HepG2 (cell line): ENCODE measurements around the gene OR5H2. TPM values are rescaled to one million over a fixed set of nuclear protein-coding genes. Genes with fewer than 3 reads are reported as not detected.

Source experiments
- BHLHE40 ChIP-seq: IDR thresholded peaks from 2 replicates; pipeline ENCODE4 v1.6.1; 2011; ENCODE audit warnings: low read length, improper control_type of control experiment
- CREB1 ChIP-seq, 2 experiments: fragments of 450-650 bp in 1 of 2; IDR thresholded peaks; 2 replicates each; pipeline ENCODE4 v1.6.1; 2016 to 2017; ENCODE audit warnings: control low read depth in 1 of 2, mild to moderate bottlenecking in 1 of 2, missing compliant biosample characterization in 1 of 2, missing genetic modification characterization in 1 of 2
- ESRRA ChIP-seq: sonication (generic); formaldehyde crosslinking; IDR thresholded peaks from 2 replicates; pipeline ENCODE4 v1.5.1; 2020; ENCODE audit warnings: mild to moderate bottlenecking, low read depth, missing genetic modification reagents
- HNF4A ChIP-seq: sonication (generic); formaldehyde crosslinking; IDR thresholded peaks from 2 replicates; pipeline ENCODE4 v1.4.0; 2020; ENCODE audit warnings: missing genetic modification reagents
- HNF4G ChIP-seq, 2 experiments: sonication (generic) in 1 of 2; formaldehyde crosslinking in 1 of 2; IDR thresholded peaks; 2 replicates each; pipeline versions ENCODE4 v1.4.0 to v1.6.1; 2011 to 2020; ENCODE audit warnings: borderline replicate concordance in 2 of 2, low read depth in 2 of 2, mild to moderate bottlenecking in 2 of 2, low read length in 1 of 2, missing genetic modification reagents in 1 of 2, moderate library complexity in 1 of 2
- HNRNPUL1 ChIP-seq: fragments of 200-400 bp; formaldehyde crosslinking; IDR thresholded peaks from 2 replicates; pipeline ENCODE4 v1.6.1; 2017; ENCODE audit warnings: low read depth, mild to moderate bottlenecking, low read length, moderate library complexity
- KLF15 ChIP-seq: sonication (generic); formaldehyde crosslinking; IDR thresholded peaks from 2 replicates; pipeline ENCODE4 v1.8.1; 2023; ENCODE audit warnings: borderline replicate concordance, mild to moderate bottlenecking, inconsistent platforms, missing genetic modification reagents, mixed read lengths
- MLX ChIP-seq: IDR thresholded peaks from 2 replicates; pipeline ENCODE4 v1.6.1; 2016
- PPARG ChIP-seq: conservative IDR thresholded peaks from 2 replicates; pipeline ENCODE4 v1.6.1; 2016; ENCODE audit warnings: missing biosample characterization, missing genetic modification reagents
- SRSF4 ChIP-seq: fragments of 200-400 bp; formaldehyde crosslinking; IDR thresholded peaks from one replicate; pipeline ENCODE4 v1.6.1; 2018; ENCODE audit warnings: mild to moderate bottlenecking, low read depth, low read length, moderate library complexity; ENCODE audit not compliant: poor library complexity, severe bottlenecking
- ZNF274 ChIP-seq: sonication (generic); formaldehyde crosslinking; IDR thresholded peaks from 2 replicates; pipeline ENCODE4 v1.5.1; 2020; ENCODE audit warnings: mild to moderate bottlenecking, missing genetic modification reagents
- polyA plus RNA-seq, 8 experiments: library from polyadenylated mRNA; depleted of rRNA in 3 of 8; stranded (reverse) in 7 of 8; unstranded in 1 of 8; fragments of >200 nt; fragmentation: Illumina TruSeq in 4 of 8; extraction: Trizol in 4 of 8; gene quantifications; 2 replicates each; pipeline versions ENCODE4 v1.2.1 to v1.2.3, GENCODE V29; 2011 to 2016; ENCODE audit warnings: low read depth in 4 of 8, missing spikeins in 1 of 8, mixed read lengths in 1 of 8; ENCODE audit not compliant: insufficient read depth in 1 of 8
- total RNA-seq, 5 experiments: library from RNA; depleted of rRNA; stranded (reverse); fragments of >200 nt; fragmentation: Illumina TruSeq; extraction: Trizol; gene quantifications; 2 replicates each; pipeline ENCODE4 v1.2.3, GENCODE V29; 2016; ENCODE audit warnings: low read depth in 1 of 5
- TF ChIP-seq, protein P1 (sequence below): IDR thresholded peaks from 2 replicates; pipeline ENCODE4 v1.6.1; 2016

OR5H2 gene
- total and polyA plus RNA-seq, 2 of the 13 experiments (the other 11 are each of a cell fraction or from before 2014, with no cell fraction given), result not detected

- TF ChIP-seq ESRRA, result no peak
- peak; percentile 70 for TF ChIP-seq BHLHE40
- no peak for TF ChIP-seq HNRNPUL1
- no peak for TF ChIP-seq KLF15 (CRISPR knock-in tag)
- no peak for TF ChIP-seq SRSF4
- TF ChIP-seq CREB1 (IDR thresholded peaks at IDR 0.05), result peak; percentile 41; the same call in 1 of the 2 replicates
- TF ChIP-seq CREB1 (CRISPR knock-in tag; IDR thresholded peaks at IDR 0.05), result no peak
- no peak for TF ChIP-seq PPARG
- TF ChIP-seq HNF4G (IDR thresholded peaks at IDR 0.05; ENCODE audit: borderline replicate concordance, low read depth, low read length), result peak; percentile 60
- TF ChIP-seq HNF4G (CRISPR knock-in tag; IDR thresholded peaks at IDR 0.05; ENCODE audit: borderline replicate concordance, low read depth), result peak; percentile 57; the same call in 1 of the 2 replicates
- TF ChIP-seq ZNF274, result no peak
- peak; percentile 67 for TF ChIP-seq HNF4A (CRISPR knock-in tag)
- TF ChIP-seq, protein P1, sequence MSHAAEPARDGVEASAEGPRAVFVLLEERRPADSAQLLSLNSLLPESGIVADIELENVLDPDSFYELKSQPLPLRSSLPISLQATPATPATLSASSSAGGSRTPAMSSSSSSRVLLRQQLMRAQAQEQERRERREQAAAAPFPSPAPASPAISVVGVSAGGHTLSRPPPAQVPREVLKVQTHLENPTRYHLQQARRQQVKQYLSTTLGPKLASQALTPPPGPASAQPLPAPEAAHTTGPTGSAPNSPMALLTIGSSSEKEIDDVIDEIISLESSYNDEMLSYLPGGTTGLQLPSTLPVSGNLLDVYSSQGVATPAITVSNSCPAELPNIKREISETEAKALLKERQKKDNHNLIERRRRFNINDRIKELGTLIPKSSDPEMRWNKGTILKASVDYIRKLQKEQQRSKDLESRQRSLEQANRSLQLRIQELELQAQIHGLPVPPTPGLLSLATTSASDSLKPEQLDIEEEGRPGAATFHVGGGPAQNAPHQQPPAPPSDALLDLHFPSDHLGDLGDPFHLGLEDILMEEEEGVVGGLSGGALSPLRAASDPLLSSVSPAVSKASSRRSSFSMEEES (CRISPR knock-in tag), result 0 out of 2 replicates have a peak, but pooled peaks have one; percentile 26
- TF ChIP-seq MLX (CRISPR knock-in tag), result peak; percentile 70; the same call in 1 of the 2 replicates
- TF ChIP-seq, all 625 proteins: peak for 16
Observed at GRCh38 chr3:98243843-98244242, 38.5 kb upstream of the OR5H2 start (continued).
